SJSA1 (cell line): ENCODE data around the gene XDH. TPM values are rescaled to one million over a fixed set of nuclear protein-coding genes. Genes with fewer than 3 reads are reported as not detected.

Source experiments
- DNase-seq, 2 experiments: peaks; one replicate each; pipeline ENCODE4 v3.0.0-alpha.2; 2015 to 2020; ENCODE audit warnings: low spot score in 2 of 2, low read depth in 1 of 2
- H3K27ac ChIP-seq: fragments of 250-450 bp; sonication (Bioruptor Pico); 2 replicates; pipeline ENCODE4 v1.5.1; 2020; ENCODE audit warnings: mild to moderate bottlenecking, moderate library complexity
- H3K27me3 ChIP-seq: fragments of 250-450 bp; sonication (Bioruptor Pico); replicated peaks from 2 replicates; pipeline ENCODE4 v1.5.1; 2020; ENCODE audit warnings: mild to moderate bottlenecking, moderate library complexity
- H3K36me3 ChIP-seq: fragments of 250-450 bp; sonication (Bioruptor Pico); 2 replicates; pipeline ENCODE4 v1.5.1; 2020; ENCODE audit warnings: mild to moderate bottlenecking
- H3K4me1 ChIP-seq: fragments of 250-450 bp; sonication (Bioruptor Pico); replicated peaks from 2 replicates; pipeline ENCODE4 v1.6.1; 2021; ENCODE audit warnings: mild to moderate bottlenecking
- H3K4me3 ChIP-seq: fragments of 250-450 bp; sonication (Bioruptor Pico); 2 replicates; pipeline ENCODE4 v1.5.1; 2020; ENCODE audit warnings: mild to moderate bottlenecking
- H3K9me3 ChIP-seq: fragments of 250-450 bp; sonication (Bioruptor Pico); replicated peaks from 2 replicates; pipeline ENCODE4 v1.5.1; 2020; ENCODE audit warnings: mild to moderate bottlenecking
- total RNA-seq: library from RNA; depleted of rRNA; stranded (reverse); fragments of >200 nt; shearing (Covaris generic); gene quantifications from 2 replicates; pipeline ENCODE4 v1.2.3, GENCODE V29; 2014

Gene XDH
- total RNA-seq, 1 experiment from 2014 or later = 0.05 TPM

DNA sequence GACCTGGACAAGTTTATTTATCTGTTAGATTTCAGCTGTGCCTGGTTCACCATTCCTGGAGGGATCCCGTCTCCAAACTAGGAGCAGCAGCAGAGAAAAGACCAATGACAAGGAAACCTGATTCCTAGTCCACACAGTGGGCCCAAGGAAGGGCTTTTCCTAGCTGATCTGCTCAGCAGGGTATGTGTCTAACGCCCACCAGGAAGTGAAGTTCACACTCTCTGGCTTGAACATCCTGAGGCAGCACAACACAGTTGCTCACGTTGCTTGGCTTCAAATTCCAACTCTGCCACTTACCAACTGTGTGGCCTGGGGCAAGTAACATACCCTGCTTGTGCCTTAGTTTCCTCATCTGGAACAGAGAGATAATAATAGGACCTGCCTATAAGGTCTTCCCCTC lies 42.9 kb downstream of the XDH start:
- no peak for DNase-seq
- H3K4me3 ChIP-seq = no peak overlapping the region

DNA sequence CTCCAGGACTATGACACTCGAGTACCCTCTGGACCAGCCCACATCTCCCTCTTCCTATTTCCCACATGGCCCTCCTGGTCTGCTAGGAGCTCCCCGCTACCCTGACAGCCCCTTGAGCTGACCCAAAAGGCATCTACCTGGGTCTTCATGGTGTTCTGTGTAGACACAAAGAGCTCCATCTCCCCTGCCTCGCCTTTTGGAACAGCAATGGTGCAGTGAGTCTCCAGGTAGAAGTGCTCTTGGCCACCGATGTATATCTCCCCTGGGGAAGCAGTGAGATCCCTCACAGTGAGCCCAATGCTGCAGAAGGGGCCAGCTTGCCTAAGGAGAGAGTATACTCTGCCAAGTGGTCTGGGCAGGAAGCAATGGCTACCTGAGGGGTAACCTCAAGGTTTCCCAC lies 47.8 kb downstream of the XDH start:
- no peak for DNase-seq
- Histone ChIP-seq H3K9me3 (no peaks in the 10 kb centered on the region), H3K36me3 (no peaks in the 10 kb centered on the region), H3K27ac (no peak overlapping the region), H3K4me1 (no peaks in the 10 kb centered on the region), H3K4me3 (no peak overlapping the region), H3K27me3 (0 out of 2 replicates have a peak, but pooled peaks cover 3% of the 10 kb centered on the region)

More for the DNA sequence above, 42.9 kb downstream of the XDH start:
- Histone ChIP-seq H3K36me3 (no peaks in the 10 kb centered on the region), H3K27ac (no peak overlapping the region), H3K4me1 (no peaks in the 10 kb centered on the region), H3K9me3 (no peaks in the 10 kb centered on the region), H3K27me3 (0 out of 2 replicates have a peak, but pooled peaks cover 3% of the 10 kb centered on the region)

DNA sequence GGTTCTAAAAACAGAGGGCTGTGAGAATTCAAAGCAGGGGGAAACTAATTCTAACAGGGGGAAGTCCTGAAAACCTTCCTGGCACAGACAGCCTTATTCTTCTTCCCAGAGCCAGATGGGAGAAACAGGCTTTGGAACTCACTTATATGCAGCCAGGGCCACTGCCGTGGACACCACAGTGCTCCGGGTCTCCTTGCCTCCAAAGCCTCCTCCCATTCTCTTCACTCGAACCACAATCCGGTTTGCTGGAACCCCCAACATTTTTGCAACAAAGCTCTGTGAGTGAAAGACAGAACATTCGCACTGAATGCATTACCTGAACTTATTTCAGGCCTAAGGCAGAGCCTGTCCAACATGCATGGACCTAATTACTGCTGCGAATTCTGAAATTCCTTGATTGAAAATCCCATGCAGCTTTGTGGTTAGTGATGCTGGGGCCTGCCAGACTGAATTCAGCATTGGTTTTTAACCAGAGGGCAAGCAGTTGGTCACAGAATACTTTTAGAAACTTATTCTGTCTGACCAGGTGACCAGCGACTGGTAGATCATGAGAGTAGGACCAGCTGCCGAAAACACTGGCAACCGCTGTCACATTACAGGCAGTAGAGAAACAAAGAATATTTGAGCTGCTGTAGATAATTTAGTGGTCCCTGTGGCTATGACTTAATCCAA lies 48.6 kb downstream of the XDH start:
- Histone ChIP-seq H3K9me3 (no peaks in the 10 kb centered on the region), H3K4me3 (no peak overlapping the region), H3K27ac (no peak overlapping the region), H3K36me3 (no peaks in the 10 kb centered on the region), H3K27me3 (0 out of 2 replicates have a peak, but pooled peaks cover 3% of the 10 kb centered on the region), H3K4me1 (no peaks in the 10 kb centered on the region)
- no peak for DNase-seq

DNA sequence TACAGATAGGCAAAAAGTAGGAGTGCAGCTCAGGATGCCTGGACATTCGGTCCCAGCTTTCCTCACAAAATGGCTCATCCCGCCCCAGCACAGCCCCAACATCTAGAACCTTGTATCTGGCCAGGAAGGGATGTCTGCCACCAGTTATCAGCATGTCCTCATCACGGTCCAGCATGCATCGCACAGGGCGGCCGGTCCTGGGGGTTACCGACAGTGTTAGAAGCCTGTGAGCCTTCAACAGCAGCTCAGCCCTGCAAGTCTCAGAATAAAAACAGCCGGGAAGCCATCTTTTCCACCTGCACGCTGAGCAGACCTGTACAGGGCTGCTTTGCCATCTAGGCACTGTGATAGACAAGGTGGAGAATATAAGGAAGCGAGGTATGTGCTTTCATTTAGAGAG lies 49.2 kb downstream of the XDH start:
- no peak for DNase-seq

DNA sequence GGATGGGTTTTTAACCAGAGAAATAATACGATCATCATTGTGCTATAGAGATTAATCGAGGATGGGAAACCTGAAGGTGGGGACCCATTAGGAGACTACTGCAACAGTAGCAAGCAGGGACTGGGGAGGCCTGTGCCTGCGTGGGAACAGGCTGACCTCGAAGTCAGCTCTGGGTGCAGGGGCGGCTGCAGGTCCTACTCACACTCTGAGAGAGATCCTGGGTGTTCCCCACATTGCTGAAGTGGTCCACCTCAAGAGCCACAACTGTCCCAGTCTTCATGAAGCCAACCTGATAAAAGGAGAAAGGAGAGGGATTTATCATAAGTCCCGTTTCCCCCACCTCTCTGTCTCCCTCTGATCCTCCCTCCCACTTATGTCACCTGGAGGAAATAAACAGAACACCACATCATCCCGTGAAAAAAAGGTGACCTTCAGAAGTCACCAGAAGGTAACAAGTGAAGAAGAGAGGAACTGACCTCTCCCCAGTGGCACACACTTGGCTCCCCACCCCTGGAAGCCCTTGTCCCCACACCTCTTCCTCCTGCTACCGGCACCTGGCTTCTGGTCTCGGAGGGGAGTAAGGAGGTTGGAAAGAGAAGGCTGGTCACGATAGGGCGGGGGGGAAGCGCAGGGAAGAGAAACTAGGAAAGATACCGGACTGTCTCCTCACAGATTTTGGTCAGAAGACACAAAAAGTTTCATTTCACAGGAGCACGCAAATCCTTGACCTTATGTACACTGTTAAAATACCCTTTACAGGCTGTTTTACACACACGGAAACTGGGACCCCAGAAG lies 50.4 kb downstream of the XDH start:
- Histone ChIP-seq H3K27me3 (no peaks in the 10 kb centered on the region), H3K27ac (no peak overlapping the region), H3K4me3 (no peak overlapping the region), H3K4me1 (no peaks in the 10 kb centered on the region), H3K36me3 (no peaks in the 10 kb centered on the region), H3K9me3 (no peaks in the 10 kb centered on the region)
- no peak for DNase-seq

More for the DNA sequence above, 49.2 kb downstream of the XDH start:
- Histone ChIP-seq H3K27ac (no peak overlapping the region), H3K4me1 (no peaks in the 10 kb centered on the region), H3K27me3 (0 out of 2 replicates have a peak, but pooled peaks cover 3% of the 10 kb centered on the region), H3K4me3 (no peak overlapping the region), H3K9me3 (no peaks in the 10 kb centered on the region), H3K36me3 (no peaks in the 10 kb centered on the region)

DNA sequence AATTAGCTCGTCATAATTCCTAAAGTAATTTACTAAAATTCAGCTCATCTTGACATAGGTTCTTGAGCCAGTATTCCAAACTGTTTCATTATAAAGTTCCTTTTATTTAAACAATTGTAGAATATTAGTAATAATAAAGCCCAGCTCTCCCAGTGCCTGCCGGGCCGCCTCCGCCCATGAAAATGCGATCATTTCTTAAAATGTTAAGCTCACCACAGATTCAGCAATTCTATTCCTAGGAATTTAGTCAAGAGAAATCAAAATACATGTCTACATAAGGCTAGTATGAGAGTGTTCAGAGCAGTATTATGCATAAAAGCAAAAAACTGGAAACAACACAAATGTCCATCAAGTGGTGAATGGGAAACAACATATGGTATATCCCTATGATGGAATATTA lies 52.0 kb downstream of the XDH start:
- no peak for DNase-seq
- Histone ChIP-seq H3K4me1 (no peaks in the 10 kb centered on the region), H3K9me3 (no peaks in the 10 kb centered on the region), H3K27ac (no peak overlapping the region), H3K27me3 (no peaks in the 10 kb centered on the region), H3K36me3 (no peaks in the 10 kb centered on the region), H3K4me3 (no peak overlapping the region)

DNA sequence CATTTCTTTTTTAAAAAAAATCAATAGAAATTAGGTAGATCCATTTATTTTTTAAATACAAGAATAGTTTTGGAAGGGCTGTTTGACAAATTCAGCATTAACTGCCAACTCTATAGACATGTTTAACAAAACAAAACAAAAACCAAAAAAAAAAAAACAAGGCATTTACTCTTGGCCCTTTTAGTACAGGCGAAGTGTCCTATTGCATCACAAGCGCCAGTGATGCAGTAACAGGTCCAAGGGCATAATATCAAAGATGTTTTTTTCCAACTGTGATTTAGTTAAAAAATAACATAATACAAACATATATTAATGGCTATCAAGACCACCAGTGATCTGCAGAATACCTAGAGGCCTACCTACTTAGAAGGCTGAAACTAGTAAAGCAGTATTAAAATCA lies 55.3 kb downstream of the XDH start:
- Histone ChIP-seq H3K27ac (no peak overlapping the region), H3K4me3 (no peak overlapping the region), H3K36me3 (no peaks in the 10 kb centered on the region), H3K4me1 (no peaks in the 10 kb centered on the region), H3K27me3 (peaks cover 8% of the 10 kb centered on the region), H3K9me3 (no peaks in the 10 kb centered on the region)
- DNase-seq = no peak

DNA sequence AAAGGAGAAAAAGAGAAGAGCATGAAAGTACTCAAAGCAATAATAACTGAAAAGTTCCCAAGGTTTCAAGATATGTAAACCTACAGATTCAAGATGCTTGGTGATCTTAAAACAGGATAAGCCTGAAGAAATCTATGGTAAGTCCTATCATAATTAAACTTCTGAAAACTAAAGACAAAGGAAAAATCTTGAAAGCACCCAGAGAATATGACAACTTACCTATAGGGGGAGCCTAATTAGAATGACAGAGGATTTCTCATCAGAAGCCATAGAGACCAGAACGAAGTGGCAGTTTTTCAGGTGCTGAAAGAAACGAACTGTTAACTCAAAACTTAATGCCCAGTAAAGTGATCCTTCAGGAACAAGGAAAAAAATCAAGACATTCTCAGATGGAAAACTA lies 59.7 kb downstream of the XDH start:
- Histone ChIP-seq H3K27me3 (peaks cover 8% of the 10 kb centered on the region), H3K9me3 (no peaks in the 10 kb centered on the region), H3K4me1 (no peaks in the 10 kb centered on the region), H3K36me3 (no peaks in the 10 kb centered on the region), H3K27ac (no peak overlapping the region), H3K4me3 (no peak overlapping the region)
- no peak for DNase-seq

DNA sequence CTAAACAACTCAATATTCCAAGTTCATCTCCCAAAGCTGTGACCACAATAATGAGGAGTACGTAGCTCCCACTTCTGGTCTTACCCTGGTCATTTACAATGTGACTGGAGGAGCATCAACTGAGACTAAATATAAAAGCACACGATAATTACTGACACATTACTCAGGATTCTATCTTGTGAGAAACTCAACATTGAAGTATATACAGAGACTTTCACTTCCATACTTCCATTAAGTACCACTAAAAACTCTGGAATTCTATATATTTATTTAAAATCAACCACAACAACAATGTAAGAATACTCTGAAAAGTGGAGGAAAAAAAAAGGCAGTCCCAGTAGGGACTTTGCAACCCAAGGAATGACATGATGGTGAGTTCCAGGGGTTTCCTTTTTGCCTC lies 61.4 kb downstream of the XDH start:
- peaks cover 8% of the 10 kb centered on the region for H3K27me3 ChIP-seq
- DNase-seq = no peak
- no peaks in the 10 kb centered on the region for H3K4me1 ChIP-seq
- H3K9me3 ChIP-seq = no peaks in the 10 kb centered on the region
- no peaks in the 10 kb centered on the region for H3K36me3 ChIP-seq
- H3K27ac ChIP-seq = no peak overlapping the region
- no peak overlapping the region for H3K4me3 ChIP-seq

DNA sequence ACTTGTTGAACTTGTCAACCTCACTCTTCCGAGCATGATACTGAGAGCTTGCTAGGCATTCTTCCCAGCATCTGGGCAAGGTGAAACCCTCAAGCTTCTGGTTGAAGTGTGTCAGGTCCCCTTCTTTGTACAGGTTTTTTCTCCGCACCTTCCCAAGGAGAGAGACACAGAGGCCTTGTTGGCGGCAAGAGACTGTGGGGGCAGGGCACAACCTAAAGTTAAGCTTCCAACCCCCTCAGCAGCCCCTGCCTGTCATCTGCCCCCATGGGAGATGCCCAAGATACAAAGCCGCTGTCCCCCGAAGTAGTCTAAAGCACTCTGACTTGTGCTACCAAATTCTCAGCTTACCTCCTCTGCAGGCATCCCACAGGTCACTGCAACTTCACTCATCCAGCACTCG lies 64.9 kb downstream of the XDH start:
- H3K4me3 ChIP-seq = no peak overlapping the region
- H3K9me3 ChIP-seq = no peaks in the 10 kb centered on the region
- no peak overlapping the region for H3K27ac ChIP-seq
- DNase-seq = no peak
- no peaks in the 10 kb centered on the region for H3K4me1 ChIP-seq
- H3K36me3 ChIP-seq = no peaks in the 10 kb centered on the region
- no peaks in the 10 kb centered on the region for H3K27me3 ChIP-seq

DNA sequence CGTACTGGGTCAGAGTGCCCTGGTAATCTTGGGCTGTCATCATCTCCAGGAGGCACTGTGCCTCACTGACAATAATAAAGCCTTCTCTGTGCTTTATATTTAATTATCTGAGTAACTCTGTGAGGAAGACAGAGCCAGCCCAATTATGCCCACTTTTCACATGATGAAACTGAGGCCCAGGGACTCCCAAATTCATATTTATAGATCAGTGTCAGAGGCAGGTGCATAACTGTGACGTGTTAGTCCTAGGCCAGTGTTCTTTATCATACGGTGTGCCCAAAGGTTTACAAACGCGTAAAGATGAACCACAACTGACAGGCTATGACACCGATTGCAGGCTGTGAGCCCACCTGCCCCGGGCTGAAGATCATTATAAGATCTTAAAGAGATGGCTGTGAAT lies 65.4 kb downstream of the XDH start:
- H3K36me3 ChIP-seq = no peaks in the 10 kb centered on the region
- H3K4me3 ChIP-seq = no peak overlapping the region
- H3K27me3 ChIP-seq = no peaks in the 10 kb centered on the region
- H3K27ac ChIP-seq = no peak overlapping the region
- H3K9me3 ChIP-seq = no peaks in the 10 kb centered on the region
- no peak for DNase-seq
- H3K4me1 ChIP-seq = no peaks in the 10 kb centered on the region

DNA sequence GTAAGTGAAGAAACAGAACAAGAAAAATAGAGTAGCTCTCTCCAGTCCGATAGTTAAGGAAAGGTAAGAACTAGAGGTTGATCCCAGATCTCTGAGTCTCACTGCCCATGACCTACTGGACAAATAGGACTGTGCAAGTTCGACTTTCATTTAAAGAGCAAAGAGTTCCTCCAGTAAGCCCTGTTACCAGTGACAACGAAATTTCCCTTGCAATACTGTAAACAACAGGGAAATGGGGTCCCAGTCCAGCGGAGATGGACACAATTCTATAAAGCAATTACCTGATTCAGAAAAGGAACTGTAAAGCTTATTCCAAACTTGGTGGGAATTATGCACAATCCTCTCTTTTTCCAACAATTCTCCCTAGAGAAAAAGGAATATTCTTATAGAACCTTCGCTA lies 65.9 kb downstream of the XDH start:
- H3K27ac ChIP-seq = no peak overlapping the region
- no peak overlapping the region for H3K4me3 ChIP-seq
- H3K36me3 ChIP-seq = no peaks in the 10 kb centered on the region
- no peaks in the 10 kb centered on the region for H3K27me3 ChIP-seq
- H3K9me3 ChIP-seq = no peaks in the 10 kb centered on the region
- no peaks in the 10 kb centered on the region for H3K4me1 ChIP-seq
- no peak for DNase-seq

DNA sequence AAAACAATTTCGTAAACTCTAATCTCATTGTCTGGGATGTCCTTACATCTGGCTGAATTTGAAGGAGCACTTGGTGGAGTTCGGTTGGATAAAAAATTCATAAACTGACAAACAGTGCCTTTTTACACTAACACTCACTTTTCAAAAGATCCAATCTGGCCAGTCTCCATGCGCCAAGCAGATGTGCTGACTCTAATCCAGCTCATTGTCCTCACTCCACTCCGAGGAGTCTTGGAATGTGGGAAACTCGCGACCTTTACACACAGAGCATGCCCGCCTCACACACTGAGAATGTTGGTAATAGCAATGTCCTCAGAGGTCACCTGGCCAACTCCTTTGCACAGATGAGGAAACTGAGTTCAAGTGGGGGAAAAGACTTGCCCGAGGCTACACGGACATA lies 66.8 kb downstream of the XDH start:
- DNase-seq = no peak
- no peak overlapping the region for H3K27ac ChIP-seq
- no peaks in the 10 kb centered on the region for H3K27me3 ChIP-seq
- no peaks in the 10 kb centered on the region for H3K36me3 ChIP-seq
- no peaks in the 10 kb centered on the region for H3K4me1 ChIP-seq
- no peaks in the 10 kb centered on the region for H3K9me3 ChIP-seq
- H3K4me3 ChIP-seq = no peak overlapping the region

DNA sequence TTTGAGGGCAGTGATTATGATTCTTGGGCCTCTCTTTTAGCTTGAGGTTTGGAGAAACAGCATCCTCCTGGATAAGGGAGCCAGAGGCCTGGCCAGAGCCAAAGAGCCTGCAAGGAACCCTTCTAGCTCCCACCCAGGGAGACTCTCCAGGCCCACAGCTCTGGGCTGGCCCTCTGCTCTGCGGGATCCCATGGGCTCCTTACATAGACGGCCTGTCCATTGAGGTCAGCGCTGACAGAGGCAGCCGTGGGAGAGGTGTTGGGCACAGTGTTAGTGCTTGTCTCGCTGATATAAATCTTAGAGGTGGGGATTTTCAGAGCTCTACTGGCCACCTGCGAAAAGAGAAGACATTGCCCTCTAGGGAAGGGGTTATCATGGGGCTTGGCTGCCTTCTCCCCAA lies 67.2 kb downstream of the XDH start:
- Histone ChIP-seq H3K4me1 (no peaks in the 10 kb centered on the region), H3K4me3 (no peak overlapping the region), H3K27me3 (no peaks in the 10 kb centered on the region), H3K27ac (no peak overlapping the region), H3K9me3 (no peaks in the 10 kb centered on the region), H3K36me3 (no peaks in the 10 kb centered on the region; the same call in 1 of the 2 replicates)
- DNase-seq = no peak
